ENCODE measurements around the gene B3GALT5.
"Not testable (repeated sequence)": the region's sequence is repeated elsewhere in the genome, so short reads cannot be mapped to it uniquely, and the experiment has no call there.

B3GALT5 gene

DNA sequence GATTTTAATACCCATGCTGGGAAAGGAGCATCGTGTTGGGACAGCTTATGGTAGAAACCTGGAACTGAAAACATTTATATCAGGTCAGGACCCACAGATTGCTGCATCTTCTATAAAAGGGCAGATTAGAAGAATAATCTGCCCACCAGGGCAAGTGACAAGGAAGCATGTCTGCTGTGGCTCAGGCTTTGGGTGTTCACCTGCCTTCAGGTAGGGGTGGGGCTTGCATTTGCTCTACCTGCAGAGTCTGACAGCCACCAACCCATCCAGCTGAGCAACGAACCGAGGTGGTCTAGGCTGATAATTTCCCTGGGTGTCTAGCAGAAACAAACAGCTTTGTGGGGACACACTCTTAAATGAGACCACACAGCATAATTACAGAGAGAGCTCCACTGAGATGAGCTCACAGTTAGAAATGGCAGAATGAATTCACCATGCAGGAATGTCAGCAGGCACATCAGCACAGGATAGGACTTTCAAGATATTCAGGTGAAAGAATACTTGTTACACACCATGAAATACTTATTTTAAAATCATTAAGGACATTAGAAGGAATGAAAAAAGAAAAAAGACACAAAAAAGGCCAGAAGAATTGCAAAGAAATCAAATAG, 36.1 kb upstream of the B3GALT5 start:
- Mint-ChIP-seq H3K4me1 (no peaks in the 10 kb centered on the region), H3K4me3 (no peak overlapping the region), H3K27me3 (ENCODE audit: low read depth, poor library complexity) (peaks cover 3% of the 10 kb centered on the region), H3K36me3 (ENCODE audit: low read depth) (no peaks in the 10 kb centered on the region), H3K27ac (no peak overlapping the region), H3K9me3 (peaks cover 25% of the 10 kb centered on the region)
- no peak for DNase-seq
- TF ChIP-seq, protein P1, sequence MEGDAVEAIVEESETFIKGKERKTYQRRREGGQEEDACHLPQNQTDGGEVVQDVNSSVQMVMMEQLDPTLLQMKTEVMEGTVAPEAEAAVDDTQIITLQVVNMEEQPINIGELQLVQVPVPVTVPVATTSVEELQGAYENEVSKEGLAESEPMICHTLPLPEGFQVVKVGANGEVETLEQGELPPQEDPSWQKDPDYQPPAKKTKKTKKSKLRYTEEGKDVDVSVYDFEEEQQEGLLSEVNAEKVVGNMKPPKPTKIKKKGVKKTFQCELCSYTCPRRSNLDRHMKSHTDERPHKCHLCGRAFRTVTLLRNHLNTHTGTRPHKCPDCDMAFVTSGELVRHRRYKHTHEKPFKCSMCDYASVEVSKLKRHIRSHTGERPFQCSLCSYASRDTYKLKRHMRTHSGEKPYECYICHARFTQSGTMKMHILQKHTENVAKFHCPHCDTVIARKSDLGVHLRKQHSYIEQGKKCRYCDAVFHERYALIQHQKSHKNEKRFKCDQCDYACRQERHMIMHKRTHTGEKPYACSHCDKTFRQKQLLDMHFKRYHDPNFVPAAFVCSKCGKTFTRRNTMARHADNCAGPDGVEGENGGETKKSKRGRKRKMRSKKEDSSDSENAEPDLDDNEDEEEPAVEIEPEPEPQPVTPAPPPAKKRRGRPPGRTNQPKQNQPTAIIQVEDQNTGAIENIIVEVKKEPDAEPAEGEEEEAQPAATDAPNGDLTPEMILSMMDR (IDR thresholded peaks at IDR 0.05) = no peak

- DNase-seq = no peak
- Mint-ChIP-seq H3K4me1 (no peaks in the 10 kb centered on the region), H3K9me3 (peaks cover 24% of the 10 kb centered on the region), H3K27me3 (ENCODE audit: low read depth, poor library complexity) (no peaks in the 10 kb centered on the region), H3K4me3 (no peak overlapping the region), H3K27ac (no peak overlapping the region), H3K36me3 (ENCODE audit: low read depth) (no peaks in the 10 kb centered on the region)
- TF ChIP-seq, protein P1 (IDR thresholded peaks at IDR 0.05) = no peak
Observed at GRCh38 chr21:39579734-39580332, 32.9 kb upstream of the B3GALT5 start.

GRCh38 chr21:39580744-39581143, 32.0 kb upstream of the B3GALT5 start:
- H3K4me3 Mint-ChIP-seq = no peak overlapping the region
- peaks cover 21% of the 10 kb centered on the region for H3K9me3 Mint-ChIP-seq

GRCh38 chr21:39581414-39581813, 31.3 kb upstream of the B3GALT5 start:
- Mint-ChIP-seq H3K4me3 (no peak overlapping the region), H3K4me1 (no peaks in the 10 kb centered on the region), H3K27me3 (ENCODE audit: low read depth, poor library complexity) (peaks cover 3% of the 10 kb centered on the region), H3K36me3 (ENCODE audit: low read depth) (no peaks in the 10 kb centered on the region), H3K27ac (no peak overlapping the region), H3K9me3 (peaks cover 25% of the 10 kb centered on the region)
- TF ChIP-seq, protein P1 (IDR thresholded peaks at IDR 0.05) = no peak
- no peak for DNase-seq

More at GRCh38 chr21:39580744-39581143, 32.0 kb upstream of the B3GALT5 start:
- Mint-ChIP-seq H3K27me3 (ENCODE audit: low read depth, poor library complexity) (peaks cover 3% of the 10 kb centered on the region), H3K27ac (no peak overlapping the region), H3K36me3 (ENCODE audit: low read depth) (no peaks in the 10 kb centered on the region), H3K4me1 (no peaks in the 10 kb centered on the region)
- TF ChIP-seq, protein P1 (IDR thresholded peaks at IDR 0.05) = no peak
- DNase-seq = no peak

GRCh38 chr21:39582749-39583148, 30.0 kb upstream of the B3GALT5 start:
- no peak for DNase-seq
- peaks cover 34% of the 10 kb centered on the region for H3K9me3 Mint-ChIP-seq
- no peaks in the 10 kb centered on the region for H3K4me1 Mint-ChIP-seq
- H3K27me3 Mint-ChIP-seq (ENCODE audit: low read depth, poor library complexity) = peaks cover 3% of the 10 kb centered on the region
- TF ChIP-seq, protein P1 (IDR thresholded peaks at IDR 0.05) = no peak
- no peaks in the 10 kb centered on the region for H3K36me3 Mint-ChIP-seq (ENCODE audit: low read depth)
- no peak overlapping the region for H3K4me3 Mint-ChIP-seq
- no peak overlapping the region for H3K27ac Mint-ChIP-seq

DNA sequence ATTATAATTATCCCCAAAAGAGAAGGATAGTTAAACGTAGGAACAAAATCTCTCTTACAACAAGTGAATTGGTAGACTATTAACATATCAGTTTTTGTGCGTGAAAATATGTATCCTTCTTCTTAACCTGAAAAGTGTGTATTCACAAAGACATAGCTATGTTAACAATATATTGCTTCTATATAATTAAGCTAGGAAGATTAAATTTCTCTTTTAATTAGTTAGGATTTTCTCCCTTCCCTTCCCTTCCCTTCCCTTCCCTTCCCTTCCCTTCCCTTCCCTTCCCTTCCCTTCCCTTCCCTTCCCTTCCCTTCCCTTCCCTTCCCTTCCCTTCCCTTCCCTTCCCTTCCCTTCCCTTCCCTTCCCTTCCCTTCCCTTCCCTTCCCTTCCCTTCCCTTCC, 29.2 kb upstream of the B3GALT5 start:
- H3K27me3 Mint-ChIP-seq (ENCODE audit: low read depth, poor library complexity); H3K4me3 Mint-ChIP-seq; H3K4me1 Mint-ChIP-seq; DNase-seq; H3K27ac Mint-ChIP-seq; H3K36me3 Mint-ChIP-seq (ENCODE audit: low read depth): not testable (repeated sequence)
- peaks cover 32% of the 10 kb centered on the region for H3K9me3 Mint-ChIP-seq

Data from nephron progenitor cell (in vitro differentiated cells).